ENCODE data around the gene TMEM47. TPM values are rescaled to one million over a fixed set of nuclear protein-coding genes. Genes with fewer than 3 reads are reported as not detected.

TMEM47 gene
- total RNA-seq, 1 donor from 2014 or later, result not detected

DNA sequence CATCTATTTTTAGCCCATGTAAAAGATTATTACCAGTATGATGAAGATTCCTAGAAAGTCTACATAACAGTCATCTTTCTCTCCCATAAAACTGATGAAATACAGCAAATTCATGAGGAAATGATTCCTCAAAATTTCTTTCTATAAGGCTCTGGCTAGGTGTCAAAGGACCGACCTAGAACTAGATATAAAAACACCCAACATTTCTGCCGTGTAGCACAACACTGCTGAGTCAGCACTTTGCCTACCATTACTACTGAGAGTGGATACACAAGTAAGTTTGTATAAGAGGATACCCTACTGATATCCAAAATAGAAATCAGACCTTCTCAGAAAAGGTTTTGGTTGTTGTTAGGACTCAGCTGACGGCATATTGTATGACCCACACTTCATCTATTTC is 24.7 kb downstream of the TMEM47 start:
- intact Hi-C loops (cut with micrococcal nuclease), result no loop called here
- Mint-ChIP-seq H3K9me3 (no peaks in the 10 kb centered on the region), H3K27ac (no peak overlapping the region), H3K4me1 (ENCODE audit: low read depth) (no peaks in the 10 kb centered on the region), H3K36me3 (ENCODE audit: low read depth) (no peaks in the 10 kb centered on the region), H3K27me3 (ENCODE audit: insufficient read depth) (no peaks in the 10 kb centered on the region), H3K4me3 (no peak overlapping the region)
- DNase-seq (ENCODE audit: low spot score), result no peak

GRCh38 chrX:34631479-34632220 is 25.4 kb downstream of the TMEM47 start:
- DNase-seq (ENCODE audit: low spot score), result no peak
- no peaks in the 10 kb centered on the region for H3K27me3 Mint-ChIP-seq (ENCODE audit: insufficient read depth)
- H3K36me3 Mint-ChIP-seq (ENCODE audit: low read depth), result no peaks in the 10 kb centered on the region
- no peak overlapping the region for H3K27ac Mint-ChIP-seq
- intact Hi-C loops (cut with micrococcal nuclease), result no loop called here
- no peak overlapping the region for H3K4me3 Mint-ChIP-seq
- no peaks in the 10 kb centered on the region for H3K4me1 Mint-ChIP-seq (ENCODE audit: low read depth)
- no peaks in the 10 kb centered on the region for H3K9me3 Mint-ChIP-seq

DNA sequence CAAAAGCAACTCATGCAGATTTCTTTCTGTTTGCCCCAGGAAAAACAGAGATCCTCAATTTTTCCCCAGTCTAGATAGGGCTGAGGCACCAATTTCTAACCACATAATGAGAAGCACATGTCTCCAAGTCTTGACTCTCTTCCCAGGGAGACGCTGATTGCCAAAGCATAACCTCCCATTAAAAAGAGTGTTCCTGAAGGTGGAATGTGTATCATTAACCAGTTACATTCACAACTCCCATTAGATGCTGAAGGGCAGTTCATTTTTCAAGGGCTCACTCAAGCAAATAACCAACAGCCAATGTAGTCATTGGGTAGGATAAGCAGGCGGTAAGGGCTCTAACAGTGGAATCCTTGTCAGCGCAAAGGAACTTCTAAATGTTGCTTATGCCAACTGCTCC is 27.5 kb downstream of the TMEM47 start:
- Mint-ChIP-seq H3K27me3 (ENCODE audit: insufficient read depth) (no peaks in the 10 kb centered on the region), H3K9me3 (no peaks in the 10 kb centered on the region), H3K36me3 (ENCODE audit: low read depth) (no peaks in the 10 kb centered on the region), H3K27ac (no peak overlapping the region), H3K4me1 (ENCODE audit: low read depth) (no peaks in the 10 kb centered on the region), H3K4me3 (no peak overlapping the region)
- intact Hi-C loops (cut with micrococcal nuclease), result no loop called here
- no peak for DNase-seq (ENCODE audit: low spot score)

- Mint-ChIP-seq H3K9me3 (no peaks in the 10 kb centered on the region), H3K27me3 (ENCODE audit: insufficient read depth) (no peaks in the 10 kb centered on the region), H3K36me3 (ENCODE audit: low read depth) (no peaks in the 10 kb centered on the region), H3K27ac (no peak overlapping the region), H3K4me3 (no peak overlapping the region), H3K4me1 (ENCODE audit: low read depth) (no peaks in the 10 kb centered on the region)
- intact Hi-C loops (cut with micrococcal nuclease), result no loop called here
- DNase-seq (ENCODE audit: low spot score), result no peak
These were observed 32.7 kb downstream of the TMEM47 start for GRCh38 chrX:34624416-34624815.

DNA sequence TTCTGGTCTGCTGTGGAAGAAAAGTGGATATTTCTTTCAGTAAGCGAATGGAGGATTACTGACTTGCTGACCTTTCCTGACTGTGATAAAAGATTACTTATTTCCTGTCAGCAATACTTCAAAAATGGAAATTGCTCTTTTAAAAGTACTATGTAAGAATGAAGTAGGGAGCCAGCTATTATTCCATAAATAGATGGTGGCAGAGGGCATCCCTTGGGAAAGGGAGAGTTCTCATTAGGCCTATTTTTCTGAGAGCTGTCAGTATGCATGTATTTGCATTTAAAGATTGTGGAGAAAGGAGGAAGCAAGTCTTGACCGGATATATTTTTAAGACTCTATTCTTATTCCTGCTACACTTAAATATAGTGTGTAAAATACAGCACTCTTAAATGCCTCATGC is 37.2 kb downstream of the TMEM47 start:
- Mint-ChIP-seq H3K27me3 (ENCODE audit: insufficient read depth) (no peaks in the 10 kb centered on the region), H3K36me3 (ENCODE audit: low read depth) (no peaks in the 10 kb centered on the region), H3K4me1 (ENCODE audit: low read depth) (no peaks in the 10 kb centered on the region), H3K27ac (no peak overlapping the region), H3K4me3 (no peak overlapping the region), H3K9me3 (no peaks in the 10 kb centered on the region)
- intact Hi-C loops (cut with micrococcal nuclease), result no loop called here
- no peak for DNase-seq (ENCODE audit: low spot score)

GRCh38 chrX:34612036-34612435 is 45.0 kb downstream of the TMEM47 start:
- intact Hi-C loops (cut with micrococcal nuclease), result no loop called here
- H3K27ac Mint-ChIP-seq, result no peak overlapping the region
- no peak overlapping the region for H3K4me3 Mint-ChIP-seq
- no peak for DNase-seq (ENCODE audit: low spot score)
- H3K9me3 Mint-ChIP-seq, result no peaks in the 10 kb centered on the region
- H3K36me3 Mint-ChIP-seq (ENCODE audit: low read depth), result no peaks in the 10 kb centered on the region
- H3K4me1 Mint-ChIP-seq (ENCODE audit: low read depth), result no peaks in the 10 kb centered on the region
- H3K27me3 Mint-ChIP-seq (ENCODE audit: insufficient read depth), result no peaks in the 10 kb centered on the region

GRCh38 chrX:34598362-34598761 is 58.7 kb downstream of the TMEM47 start:
- H3K36me3 Mint-ChIP-seq (ENCODE audit: low read depth), result no peaks in the 10 kb centered on the region
- no peak overlapping the region for H3K4me3 Mint-ChIP-seq
- no peak overlapping the region for H3K27ac Mint-ChIP-seq
- no peaks in the 10 kb centered on the region for H3K4me1 Mint-ChIP-seq (ENCODE audit: low read depth)
- no peaks in the 10 kb centered on the region for H3K27me3 Mint-ChIP-seq (ENCODE audit: insufficient read depth)
- no peaks in the 10 kb centered on the region for H3K9me3 Mint-ChIP-seq
- intact Hi-C loops (cut with micrococcal nuclease), result no loop called here
- DNase-seq (ENCODE audit: low spot score), result no peak

DNA sequence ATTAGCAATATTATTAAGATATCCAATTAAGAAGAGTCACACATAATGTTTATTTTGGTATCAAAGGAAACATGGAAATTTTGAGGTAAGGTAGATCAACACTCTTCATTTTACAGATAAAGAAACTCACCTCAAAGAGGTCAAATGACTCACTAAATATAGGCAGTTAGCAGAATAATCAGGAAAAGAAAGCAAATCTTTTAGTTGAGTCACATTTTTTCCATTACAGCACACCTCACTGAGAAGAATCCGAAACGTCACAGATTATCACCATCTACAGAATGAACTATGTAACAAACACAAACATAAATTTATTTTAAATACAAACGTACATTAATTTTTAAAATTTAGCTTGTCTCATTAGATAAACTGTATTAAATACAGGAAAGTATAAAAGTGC is 70.1 kb downstream of the TMEM47 start:
- H3K4me1 Mint-ChIP-seq (ENCODE audit: low read depth), result no peaks in the 10 kb centered on the region
- no peaks in the 10 kb centered on the region for H3K27me3 Mint-ChIP-seq (ENCODE audit: insufficient read depth)
- DNase-seq (ENCODE audit: low spot score), result no peak
- H3K27ac Mint-ChIP-seq, result no peak overlapping the region
- intact Hi-C loops (cut with micrococcal nuclease), result no loop called here
- no peaks in the 10 kb centered on the region for H3K36me3 Mint-ChIP-seq (ENCODE audit: low read depth)
- H3K4me3 Mint-ChIP-seq, result no peak overlapping the region
- H3K9me3 Mint-ChIP-seq, result no peaks in the 10 kb centered on the region

DNA sequence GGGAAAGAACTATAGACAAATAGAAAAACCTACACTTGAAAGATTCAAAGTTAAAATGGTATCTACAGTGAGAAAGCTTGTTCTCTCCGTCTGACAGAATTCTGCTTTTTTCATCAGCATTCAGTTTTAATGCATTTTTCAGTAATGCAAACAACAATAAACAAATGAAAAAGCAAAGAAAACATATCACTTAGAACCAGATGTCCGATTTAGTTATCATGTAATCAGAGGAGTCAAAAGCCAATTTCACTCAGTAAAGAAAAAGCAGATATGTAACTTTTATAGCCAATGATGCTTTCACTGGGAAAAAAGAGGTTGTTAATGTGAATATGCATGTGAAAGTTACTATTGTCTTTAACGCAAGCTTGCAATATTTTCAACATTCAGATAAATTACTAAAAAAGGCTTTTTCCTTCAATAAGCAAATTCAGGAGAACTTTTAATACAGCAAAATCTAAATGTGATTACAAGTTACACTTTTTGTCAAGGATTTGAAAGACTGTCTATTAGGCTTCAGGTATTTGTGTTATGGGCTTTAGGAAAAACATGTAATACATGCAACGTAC is 70.7 kb downstream of the TMEM47 start:
- Mint-ChIP-seq H3K4me3 (no peak overlapping the region), H3K27ac (no peak overlapping the region), H3K36me3 (ENCODE audit: low read depth) (no peaks in the 10 kb centered on the region)

DNA sequence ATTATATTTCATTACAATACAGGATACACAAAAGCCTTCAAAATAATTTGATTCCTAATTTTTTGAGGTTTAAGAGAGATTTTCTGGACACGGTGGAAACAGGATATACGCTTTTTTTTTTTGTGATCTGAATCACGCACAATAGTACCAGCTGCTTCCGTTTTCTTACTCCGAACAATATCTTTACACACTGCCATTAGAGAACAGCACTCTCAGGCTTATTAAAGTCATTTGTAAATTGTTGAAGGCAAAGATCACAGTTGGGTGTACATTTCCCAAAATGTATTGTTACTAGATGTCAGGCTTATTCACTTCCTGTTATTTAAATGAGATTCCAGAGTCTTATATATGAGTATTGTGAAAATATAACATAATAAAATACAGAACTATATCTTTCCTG is 71.5 kb downstream of the TMEM47 start:
- Mint-ChIP-seq H3K4me1 (ENCODE audit: low read depth) (no peaks in the 10 kb centered on the region), H3K9me3 (no peaks in the 10 kb centered on the region), H3K27me3 (ENCODE audit: insufficient read depth) (no peaks in the 10 kb centered on the region), H3K4me3 (no peak overlapping the region), H3K27ac (no peak overlapping the region), H3K36me3 (ENCODE audit: low read depth) (no peaks in the 10 kb centered on the region)
- DNase-seq (ENCODE audit: low spot score), result no peak
- intact Hi-C loops (cut with micrococcal nuclease), result no loop called here

More for the DNA sequence above, 70.7 kb downstream of the TMEM47 start:
- no peaks in the 10 kb centered on the region for H3K4me1 Mint-ChIP-seq (ENCODE audit: low read depth)
- H3K9me3 Mint-ChIP-seq, result no peaks in the 10 kb centered on the region
- no peaks in the 10 kb centered on the region for H3K27me3 Mint-ChIP-seq (ENCODE audit: insufficient read depth)
- intact Hi-C loops (cut with micrococcal nuclease), result no loop called here
- DNase-seq (ENCODE audit: low spot score), result no peak

DNA sequence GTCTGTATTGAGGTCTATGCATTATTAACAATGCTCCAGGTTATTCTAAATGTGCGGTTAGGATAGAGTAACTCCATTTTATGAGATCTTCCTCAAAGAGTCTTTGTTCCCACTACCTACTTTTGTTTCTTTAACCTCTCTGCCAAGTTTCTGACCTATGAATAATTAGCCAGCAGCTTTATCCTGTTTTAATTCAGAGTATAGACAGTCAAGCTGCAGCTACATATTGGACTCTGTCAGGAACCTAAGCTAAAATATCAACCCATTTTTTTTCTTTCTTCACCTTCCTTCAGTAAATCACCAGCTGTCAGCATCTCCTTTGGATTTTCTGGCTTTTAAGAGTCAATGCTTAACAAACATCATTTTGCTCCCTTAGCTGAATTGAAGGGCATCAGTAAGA is 72.3 kb downstream of the TMEM47 start:
- no peaks in the 10 kb centered on the region for H3K27me3 Mint-ChIP-seq (ENCODE audit: insufficient read depth)
- H3K9me3 Mint-ChIP-seq, result no peaks in the 10 kb centered on the region
- DNase-seq (ENCODE audit: low spot score), result no peak
- H3K36me3 Mint-ChIP-seq (ENCODE audit: low read depth), result no peaks in the 10 kb centered on the region
- no peaks in the 10 kb centered on the region for H3K4me1 Mint-ChIP-seq (ENCODE audit: low read depth)
- intact Hi-C loops (cut with micrococcal nuclease), result no loop called here
- no peak overlapping the region for H3K27ac Mint-ChIP-seq
- no peak overlapping the region for H3K4me3 Mint-ChIP-seq

GRCh38 chrX:34580069-34580468 is 77.0 kb downstream of the TMEM47 start:
- no peak for DNase-seq (ENCODE audit: low spot score)
- Mint-ChIP-seq H3K9me3 (no peaks in the 10 kb centered on the region), H3K27ac (no peak overlapping the region), H3K4me3 (no peak overlapping the region), H3K4me1 (ENCODE audit: low read depth) (no peaks in the 10 kb centered on the region), H3K36me3 (ENCODE audit: low read depth) (no peaks in the 10 kb centered on the region), H3K27me3 (ENCODE audit: insufficient read depth) (no peaks in the 10 kb centered on the region)
- intact Hi-C loops (cut with micrococcal nuclease), result no loop called here

DNA sequence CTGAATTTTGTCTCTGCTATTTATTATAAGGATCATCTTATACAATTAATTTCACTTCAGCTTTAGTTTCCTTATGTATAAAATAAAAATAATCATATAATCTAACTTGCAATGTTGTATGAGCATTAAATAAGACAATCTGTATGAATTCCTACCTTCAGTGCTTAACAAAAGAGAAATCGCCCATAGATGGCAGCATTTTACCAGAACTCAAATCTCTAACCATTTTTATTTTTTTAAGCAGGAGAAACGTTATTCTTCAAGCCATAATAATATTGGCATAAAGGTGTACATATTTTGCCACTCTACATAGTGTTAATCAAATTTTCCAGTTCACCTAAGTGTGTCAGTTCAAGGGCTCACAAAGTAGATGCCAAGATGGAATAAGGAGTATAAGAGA is 78.8 kb downstream of the TMEM47 start:
- intact Hi-C loops (cut with micrococcal nuclease), result no loop called here
- Mint-ChIP-seq H3K4me1 (ENCODE audit: low read depth) (no peaks in the 10 kb centered on the region), H3K27me3 (ENCODE audit: insufficient read depth) (no peaks in the 10 kb centered on the region), H3K4me3 (no peak overlapping the region), H3K9me3 (no peaks in the 10 kb centered on the region), H3K36me3 (ENCODE audit: low read depth) (no peaks in the 10 kb centered on the region), H3K27ac (no peak overlapping the region)
- no peak for DNase-seq (ENCODE audit: low spot score)

All from activated T-helper 1 cell treated with anti-CD3 and anti-CD28 coated beads, Interleukin-12 subunit alpha, Interleukin-12 subunit beta, Interleukin-2, Interleukin-4 antibody, amounts not matched to agents 30 ng/mL and 10 ng/mL and 1 ng/mL, durations not matched to agents 14 hours and 24 hours and 36 hours (primary cell).